Renal pelvis (tissue), 4 donors: ENCODE measurements around the gene MELTF. TPM values are rescaled to one million over a fixed set of nuclear protein-coding genes. Genes with fewer than 3 reads are reported as not detected.

Experiments
- DNase-seq: peaks from one replicate; pipeline ENCODE4 v3.0.0-alpha.2; 2013
- polyA plus RNA-seq, 3 donors: library from polyadenylated mRNA; unstranded; fragments of 120-200 nt; gene quantifications; one replicate each; pipeline ENCODE4 v1.2.1, GENCODE V29; 2013; ENCODE audit not compliant: insufficient read length in 3 of 3

The MELTF gene
- polyA plus RNA-seq, 3 donors: 1.5 to 3.7 (median 2.0) TPM

DNA sequence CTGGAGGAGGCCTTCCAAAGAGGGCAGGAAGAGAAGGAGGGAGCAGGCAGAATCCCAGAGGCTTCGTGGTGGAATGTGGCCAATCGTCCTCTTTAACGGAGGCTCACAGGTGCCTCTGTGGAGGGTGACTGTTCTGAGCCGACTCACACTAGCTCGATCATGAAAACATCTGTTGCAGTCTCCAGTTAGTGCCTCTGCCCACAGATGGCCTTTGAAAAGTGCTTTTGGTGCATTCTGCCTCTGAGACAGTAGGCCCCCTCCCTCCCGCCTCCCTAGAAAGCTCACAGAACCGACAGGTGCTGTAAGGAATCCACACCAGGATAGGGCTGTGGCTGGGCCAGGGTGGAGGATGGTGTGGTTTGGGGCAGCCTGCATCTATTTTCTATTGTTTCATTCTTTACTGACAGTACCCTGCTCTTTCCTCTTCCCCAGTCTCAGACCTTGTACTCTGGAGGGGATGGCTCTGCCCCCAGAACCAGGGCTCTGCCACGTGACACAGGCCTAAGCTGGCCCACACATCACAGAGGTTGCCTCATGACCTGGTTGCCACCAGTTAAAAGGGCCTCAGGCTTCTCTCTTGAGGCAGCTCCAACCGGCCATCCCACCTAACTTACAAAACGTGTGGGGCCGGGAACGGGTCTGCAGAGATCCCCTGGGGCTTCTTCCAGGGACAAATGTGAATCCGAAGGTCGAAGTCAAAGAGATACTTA lies 33.8 kb downstream of the MELTF start:
- DNase-seq: no peak

DNA sequence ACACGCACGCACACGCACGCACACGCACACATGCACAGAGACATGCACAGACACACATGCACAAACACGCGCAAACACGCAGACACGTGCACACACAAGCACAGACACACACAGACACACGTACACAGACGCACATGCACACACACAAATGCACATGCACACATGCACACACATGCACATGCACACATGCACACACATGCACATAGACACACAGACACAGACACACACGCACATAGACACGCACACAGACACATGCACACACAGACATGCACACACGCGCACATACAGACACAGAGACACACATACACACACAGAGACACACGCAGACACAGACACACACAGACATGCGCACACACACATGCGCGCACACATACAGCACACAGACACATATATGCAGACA lies 34.6 kb downstream of the MELTF start:
- DNase-seq: no peak

DNA sequence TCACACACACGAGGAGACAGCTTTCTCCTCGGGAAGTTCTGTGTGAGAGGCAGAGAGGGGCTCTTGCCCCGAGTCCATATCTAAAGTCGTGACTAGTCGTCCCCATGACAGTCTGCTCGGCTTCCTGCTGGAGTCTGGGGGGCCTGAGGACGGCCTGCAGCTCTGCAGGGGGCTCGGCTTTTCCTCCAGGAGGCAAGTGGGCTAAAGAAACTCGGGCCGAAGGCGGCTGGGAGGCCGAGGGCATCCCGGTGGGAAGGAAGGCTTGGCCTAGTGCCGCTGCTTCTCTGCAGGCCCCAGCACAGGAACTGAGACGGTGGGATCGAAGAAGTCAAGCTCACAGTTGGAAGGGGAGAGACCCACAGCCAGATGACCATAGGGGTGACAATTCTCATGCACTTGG lies 35.6 kb downstream of the MELTF start:
- no peak for DNase-seq

DNA sequence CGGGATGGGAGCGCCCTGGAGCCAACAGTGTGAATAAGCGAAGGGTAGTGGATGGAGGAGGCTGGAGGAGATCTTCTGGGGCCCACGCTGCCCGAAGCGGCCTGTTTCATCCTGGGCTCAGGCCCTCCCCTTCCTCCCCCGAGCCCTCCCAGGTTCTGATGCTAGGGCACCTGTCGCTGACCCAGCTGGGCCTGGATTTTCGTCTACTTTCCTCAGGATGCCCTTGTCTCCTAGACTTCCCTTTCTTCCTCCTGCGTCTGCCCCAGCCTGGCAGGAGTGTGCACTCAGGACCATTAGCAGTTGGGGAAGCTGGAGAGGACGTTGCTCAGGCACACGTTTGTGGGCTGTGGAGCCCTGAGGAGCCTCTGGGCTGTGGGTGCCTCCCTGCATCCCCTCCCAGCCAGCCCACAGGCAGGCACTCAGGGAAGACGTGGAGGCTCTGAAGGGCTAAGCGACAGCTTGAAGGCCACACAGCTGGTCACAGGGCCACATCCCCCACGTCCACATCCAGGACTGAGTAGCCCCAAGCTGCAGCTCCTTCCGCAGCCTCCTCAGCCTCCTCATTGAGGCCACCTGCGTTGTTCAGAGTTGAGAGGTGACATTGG lies 37.1 kb downstream of the MELTF start:
- DNase-seq: no peak

DNA sequence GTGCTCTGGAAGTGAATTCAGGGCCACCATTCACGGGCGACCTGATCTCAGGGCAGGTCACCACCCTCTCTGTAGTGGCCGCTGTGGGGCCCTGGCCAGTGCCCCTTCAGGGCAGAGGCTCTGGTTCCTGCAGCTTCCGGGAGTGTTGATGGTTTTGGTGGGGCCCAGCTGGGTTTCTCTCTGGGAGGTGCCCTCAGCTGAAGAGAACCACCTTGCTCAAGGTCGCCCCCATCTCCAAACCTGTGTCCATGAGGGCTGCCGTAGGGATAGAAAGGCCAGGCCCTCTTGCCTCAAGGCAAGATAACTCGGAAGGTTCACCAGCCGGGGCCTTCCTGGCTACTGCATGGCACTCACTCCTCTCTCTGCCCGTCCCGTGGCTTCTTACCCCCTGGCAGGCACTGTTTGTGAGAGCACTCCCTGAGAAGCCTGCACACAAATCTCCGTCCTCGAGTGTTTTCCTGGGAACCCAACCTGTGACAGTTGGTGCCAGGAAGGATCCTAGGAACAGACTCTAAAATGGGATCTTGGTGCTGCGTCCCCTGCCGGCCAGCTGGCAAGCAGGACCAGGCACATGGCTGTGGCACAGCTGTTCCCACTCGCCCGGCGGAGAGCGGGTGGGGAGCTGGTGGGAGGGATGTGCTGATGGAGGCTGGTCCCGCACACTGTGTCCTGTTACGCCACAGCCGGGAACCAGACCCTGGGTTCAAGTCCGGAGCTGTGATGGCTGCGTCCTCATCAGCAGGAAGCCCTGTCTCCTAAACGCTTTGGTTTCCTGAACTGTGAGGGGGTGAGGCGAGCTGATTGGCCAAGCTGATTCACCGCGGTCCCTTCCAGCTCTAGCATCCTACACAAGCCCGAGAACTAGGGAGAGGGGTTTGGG lies 37.8 kb downstream of the MELTF start:
- no peak for DNase-seq

DNA sequence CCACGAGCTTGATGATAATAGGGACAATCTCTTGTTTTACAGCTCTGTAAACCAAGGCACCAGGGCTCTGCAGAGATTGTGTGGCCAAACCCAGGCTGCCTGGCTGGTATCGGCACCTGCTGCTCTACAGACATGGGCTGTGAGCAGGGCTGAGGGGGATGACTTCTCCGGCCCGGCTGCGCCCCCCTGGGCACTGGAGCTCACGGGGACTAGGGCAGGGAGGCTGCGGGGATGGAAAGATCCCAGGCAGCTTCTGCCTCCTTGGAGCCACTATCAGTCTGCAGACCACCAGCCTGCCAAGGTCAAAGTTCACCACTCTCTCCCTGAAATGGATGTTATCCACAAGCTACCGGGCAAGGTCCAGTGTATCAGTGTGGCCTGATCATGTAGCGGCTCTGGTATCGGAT lies 39.0 kb downstream of the MELTF start:
- no peak for DNase-seq

DNA sequence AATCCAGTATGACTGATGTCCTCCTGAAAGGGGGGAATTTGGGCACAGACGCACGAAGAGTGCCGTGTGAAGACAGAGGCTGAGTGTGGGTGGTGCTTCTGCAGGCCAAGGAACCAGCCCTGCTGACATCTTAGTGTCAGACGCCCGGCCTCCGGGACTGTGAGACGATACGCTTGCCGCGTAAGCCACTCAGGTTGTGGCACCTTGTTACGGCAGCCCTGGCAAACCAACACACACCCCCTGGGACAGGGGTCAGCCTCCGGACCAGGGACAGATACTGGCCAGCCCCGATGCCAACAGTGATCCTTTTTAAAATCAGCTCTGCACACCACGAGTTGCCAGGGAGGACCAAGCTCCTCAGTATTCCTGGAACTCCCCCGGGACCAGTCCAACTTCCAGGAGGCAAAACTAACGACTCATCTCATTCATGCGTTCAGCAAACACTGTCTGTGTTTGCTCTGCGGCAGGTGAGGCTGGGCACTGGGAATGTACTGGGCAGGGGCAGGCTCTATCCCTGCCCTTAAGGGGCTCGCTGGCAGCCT lies 39.8 kb downstream of the MELTF start:
- DNase-seq: no peak

DNA sequence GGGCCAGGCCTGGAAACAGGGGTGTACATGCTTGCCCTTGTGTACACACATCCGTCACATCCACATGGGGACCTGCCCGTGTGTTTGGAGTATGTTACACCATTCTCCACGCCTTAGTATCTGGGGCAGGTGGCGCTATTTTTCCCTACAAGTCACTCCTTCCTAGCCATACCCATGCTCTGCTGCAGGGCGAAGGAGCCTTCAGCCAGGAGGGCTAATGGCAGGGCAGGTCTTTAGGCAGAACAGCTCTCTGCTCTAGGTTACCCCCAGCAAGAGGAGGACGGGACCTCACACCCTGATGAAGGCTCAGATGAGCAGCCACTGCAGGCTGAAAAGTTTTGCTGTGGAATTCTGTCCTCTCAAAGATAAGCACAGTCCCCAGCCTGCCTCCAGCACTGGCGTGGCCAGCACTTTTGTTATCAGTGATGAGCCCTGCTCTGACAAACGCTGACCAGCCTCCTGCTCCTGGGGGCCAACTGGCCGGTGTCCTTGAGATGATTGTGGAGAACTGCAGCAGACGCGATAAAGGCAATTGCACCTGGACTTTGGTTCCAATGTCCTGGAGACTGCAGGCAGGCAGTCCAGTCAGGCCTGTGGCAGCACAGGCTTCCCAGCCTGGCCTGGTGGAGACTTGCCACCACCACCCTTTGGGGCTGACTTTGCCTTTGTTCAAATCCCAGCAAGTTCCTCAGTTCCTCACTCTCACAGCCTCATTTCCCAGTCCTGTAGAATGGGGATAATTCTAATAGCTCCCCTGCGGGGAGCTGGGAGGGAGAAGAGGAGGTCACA lies 41.2 kb downstream of the MELTF start:
- no peak for DNase-seq

DNA sequence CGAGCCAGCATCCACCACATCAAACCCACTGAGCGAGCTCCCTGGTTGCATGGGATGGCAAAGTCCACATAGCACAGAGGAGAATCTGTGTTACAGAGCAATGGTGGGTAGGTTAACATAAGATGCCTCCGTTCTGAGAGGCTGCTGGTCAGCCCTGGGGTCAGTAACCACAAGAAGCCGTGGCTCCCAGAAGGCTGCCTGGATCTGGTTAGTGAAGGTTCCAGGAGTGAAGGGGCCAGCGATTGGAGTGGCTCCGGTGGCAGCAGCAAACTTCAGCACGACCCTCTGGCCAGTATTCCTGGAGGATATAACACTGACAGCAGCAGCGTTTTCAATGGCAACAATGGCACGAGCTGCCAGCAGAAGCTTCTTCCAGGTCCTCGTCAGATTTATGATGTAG lies 42.6 kb downstream of the MELTF start:
- no peak for DNase-seq

DNA sequence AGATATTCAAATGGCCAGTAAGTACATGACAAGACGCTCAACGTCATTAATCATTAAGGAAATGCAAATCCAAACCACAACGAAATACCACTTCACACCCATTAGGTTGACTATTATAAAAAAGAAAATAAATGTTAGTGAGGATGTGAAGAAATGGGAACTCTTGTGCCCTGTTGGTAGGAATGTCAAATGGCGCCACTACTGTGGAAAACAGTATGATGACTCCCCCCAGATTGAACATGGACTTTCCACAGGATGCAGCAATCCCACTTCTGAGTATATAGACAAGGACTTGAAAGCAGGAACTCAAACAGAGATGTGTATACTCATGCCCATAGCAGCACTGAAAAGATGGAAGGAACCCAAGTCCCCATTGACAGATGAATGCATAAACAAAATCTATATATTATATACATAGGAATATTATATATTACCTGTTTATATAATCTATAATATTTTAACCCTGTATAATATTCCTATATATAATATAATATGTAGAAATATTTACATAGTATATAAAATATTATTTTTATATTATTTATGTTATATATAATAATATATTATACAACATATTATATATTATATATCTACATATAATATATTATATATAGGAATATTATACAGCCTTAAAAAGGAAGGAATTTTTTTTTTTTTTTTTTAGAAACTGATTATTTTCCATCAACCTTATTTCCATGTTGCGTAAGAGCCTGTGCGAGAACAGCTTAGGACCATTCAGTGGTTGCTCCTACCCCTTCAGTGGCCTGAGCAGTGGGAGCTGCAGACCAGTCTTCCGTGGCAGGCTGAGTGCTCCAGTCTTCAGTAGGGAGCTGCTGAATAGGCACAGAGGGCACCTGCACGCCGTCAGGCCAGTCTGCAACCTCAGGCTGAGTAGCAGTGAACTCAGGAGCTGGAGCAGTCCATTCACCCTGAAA lies 43.4 kb downstream of the MELTF start:
- no peak for DNase-seq

DNA sequence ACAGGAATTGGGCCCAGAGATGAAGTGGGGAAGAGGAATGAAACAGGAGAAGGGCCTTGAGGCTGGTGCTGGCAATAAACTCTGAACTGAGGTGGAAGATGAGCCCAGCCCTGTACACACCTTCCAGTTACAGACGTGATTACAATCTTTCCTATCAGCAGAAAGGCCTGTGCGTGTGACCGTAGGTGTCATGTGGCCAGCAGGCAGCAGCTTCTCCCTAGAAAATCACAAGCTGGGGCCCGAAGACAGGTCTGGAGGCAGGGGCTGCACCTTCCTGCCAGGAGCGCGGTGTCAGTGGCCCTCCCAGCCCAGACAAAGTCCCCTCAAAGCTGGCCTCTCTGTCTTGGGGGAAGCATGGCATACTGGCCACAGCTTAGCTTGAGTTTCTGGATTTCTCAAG lies 44.3 kb downstream of the MELTF start:
- no peak for DNase-seq

DNA sequence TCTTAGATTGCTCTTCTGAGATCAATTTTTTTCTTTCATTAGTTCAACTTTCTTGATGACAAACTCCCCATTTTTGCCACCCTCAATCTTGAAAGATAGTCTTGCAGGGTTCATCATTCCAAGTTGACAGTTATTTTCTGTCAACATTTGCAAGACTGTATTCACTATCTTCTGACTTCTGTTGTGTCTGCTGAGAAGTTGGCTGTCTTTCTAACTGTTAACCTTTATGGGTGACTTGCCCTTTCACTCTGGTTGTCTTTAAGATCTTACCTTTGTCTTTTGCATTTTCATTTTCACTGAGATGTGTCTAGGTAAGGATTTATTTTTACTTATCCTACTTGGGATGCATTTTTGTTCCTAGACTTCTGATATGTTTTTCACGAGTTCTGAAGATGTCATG lies 46.4 kb downstream of the MELTF start:
- DNase-seq: no peak

DNA sequence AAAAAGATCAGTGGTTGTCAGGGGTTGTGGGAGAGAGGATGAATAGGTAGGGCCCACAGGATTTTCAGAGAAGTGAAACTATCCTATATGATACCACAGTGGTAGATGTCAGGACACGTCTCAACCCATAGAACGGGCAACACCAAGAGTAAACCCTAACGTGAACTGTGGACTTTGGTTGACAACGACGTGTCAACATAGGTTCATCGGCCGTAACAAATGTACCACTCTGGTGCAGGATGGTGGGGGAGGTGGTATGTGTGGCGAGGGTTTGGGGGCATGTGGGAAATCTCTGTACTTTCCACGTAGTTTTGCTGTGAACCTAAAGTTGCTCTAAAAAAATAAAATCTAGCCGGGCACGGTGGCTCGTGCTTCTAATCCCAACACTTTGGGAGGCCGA lies 48.0 kb downstream of the MELTF start:
- DNase-seq: no peak

DNA sequence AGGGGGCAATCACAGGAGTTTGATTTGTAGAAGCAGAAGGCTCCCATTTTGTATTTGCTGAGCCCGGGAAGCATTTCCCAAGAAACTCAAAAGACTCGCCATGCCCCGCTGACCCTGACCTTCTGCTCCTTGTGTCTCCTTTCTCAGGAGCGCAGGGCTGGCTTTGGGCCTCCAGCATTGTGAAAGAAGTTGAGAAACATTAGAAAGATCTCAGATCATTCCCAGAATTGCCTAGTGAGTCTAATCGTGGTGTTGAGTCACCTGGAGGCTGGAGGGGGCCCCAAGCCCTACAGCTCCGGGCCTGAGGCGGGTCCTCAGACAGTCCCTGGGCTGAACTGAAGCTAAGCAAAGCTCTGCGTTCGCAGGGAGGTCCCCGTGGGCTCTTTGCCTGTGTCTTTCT lies 50.1 kb downstream of the MELTF start:
- no peak for DNase-seq

DNA sequence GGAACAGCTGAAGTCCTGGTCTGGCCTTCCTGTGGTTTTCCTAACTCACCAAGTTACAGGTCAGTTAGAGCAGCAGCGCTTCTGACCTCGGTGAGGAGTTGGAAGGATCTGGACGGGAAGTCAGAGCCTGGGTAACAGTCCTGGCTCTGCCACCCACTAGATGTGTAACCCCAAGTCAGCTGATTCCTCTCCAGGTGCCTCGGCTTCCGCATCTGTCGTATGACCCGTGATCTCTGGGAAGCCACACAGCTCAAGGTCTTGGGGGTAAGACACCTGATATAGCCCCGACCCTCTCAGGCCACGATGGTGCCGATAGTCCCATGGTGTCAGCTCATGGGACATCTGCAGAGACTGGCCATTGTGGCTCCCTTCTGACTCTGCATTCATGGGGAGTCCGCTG lies 52.7 kb downstream of the MELTF start:
- DNase-seq: no peak

DNA sequence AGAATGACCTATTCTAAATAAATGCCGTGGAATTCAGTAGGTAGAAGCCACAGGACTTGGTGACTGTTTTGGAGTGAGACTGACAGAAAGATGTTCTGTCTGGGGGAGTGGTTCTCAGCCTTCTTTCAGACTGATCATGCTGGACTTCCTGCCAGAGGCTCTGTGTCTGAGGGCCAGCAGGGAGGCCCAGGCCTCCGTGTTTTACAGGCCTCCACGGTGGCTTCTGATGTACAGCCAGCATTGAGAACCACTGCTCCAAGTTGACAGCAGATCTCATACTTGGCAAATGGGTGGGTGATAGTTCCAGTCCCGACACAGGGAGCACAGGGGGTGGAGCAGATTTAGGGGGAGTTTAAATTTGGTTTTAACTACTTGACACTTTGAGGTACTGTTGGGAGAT lies 54.3 kb downstream of the MELTF start:
- no peak for DNase-seq

DNA sequence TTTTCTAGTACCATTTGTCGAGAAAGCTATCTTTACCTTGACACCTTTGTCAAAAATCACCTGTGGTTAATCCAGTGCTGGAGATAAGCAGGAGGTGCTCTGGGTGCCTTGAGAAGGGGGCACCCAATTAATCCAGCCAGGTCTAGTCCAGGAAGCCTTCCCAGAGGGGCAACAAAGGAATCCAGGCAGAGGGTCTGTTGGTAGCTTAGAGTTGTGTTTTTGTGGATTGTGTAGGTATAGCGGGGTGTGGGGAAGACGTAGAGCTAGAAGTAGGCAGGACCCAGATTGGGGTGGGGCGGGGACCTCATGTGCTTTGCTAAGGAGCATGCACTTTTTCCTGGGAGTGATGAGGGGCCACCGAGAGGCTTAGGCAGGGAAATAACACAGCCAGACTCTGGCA lies 55.0 kb downstream of the MELTF start:
- no peak for DNase-seq

DNA sequence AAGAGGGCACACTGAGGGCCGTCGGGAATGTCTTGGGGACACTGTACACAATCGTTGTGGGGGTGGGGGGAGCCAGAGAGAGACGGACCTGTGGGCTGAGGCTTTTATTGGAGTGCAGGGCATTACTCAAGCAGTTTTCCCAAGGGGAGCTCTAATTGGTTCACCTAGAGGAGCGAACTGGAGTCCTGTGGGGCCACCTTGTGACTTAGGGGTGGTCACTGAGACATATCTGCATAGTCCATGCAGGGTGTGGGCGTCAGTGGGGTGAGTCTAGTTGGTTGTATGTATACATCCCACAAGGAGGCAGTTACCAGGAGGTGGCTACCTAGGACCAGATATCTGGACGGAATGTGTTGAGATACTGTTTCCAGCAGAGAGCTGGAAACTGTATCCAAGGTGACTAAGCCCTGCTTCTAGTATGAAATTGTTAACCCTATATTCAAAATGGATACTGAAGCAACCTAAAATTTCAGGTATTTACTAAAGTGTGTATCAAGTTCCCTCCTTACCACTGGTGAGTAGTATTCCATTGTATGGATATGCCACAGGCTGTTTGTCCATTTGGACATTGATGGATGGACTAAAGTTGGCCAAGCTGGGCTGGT lies 58.4 kb downstream of the MELTF start:
- DNase-seq: no peak

DNA sequence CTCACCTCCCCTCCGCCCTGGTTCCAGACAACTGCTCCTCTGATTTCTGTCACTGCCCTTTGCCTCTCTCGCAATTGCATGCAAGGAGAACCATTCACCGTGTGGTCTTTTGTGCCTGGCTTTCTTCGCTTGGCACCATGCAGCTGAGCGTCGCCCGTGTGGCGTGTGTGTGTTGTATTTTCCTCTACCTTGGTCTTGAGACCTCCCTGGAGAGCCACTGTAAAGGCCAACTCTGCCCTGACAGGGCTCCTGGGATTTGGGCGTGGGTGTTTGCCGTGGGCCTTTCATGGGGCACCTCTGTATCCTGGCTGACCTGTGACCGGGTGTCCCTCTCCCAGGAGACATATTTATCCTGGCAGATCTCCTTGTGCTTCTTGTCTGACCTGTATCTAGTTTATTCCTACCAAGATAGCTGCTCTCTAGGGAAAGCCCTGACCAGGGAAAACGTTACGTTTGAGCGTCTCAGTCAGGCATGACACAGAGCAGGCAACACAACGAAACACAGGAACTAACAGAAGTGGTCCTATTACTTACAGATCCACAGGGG lies 59.0 kb downstream of the MELTF start:
- no peak for DNase-seq
